ENCODE results near the gene DECR2. TPM values are rescaled to one million over a fixed set of nuclear protein-coding genes. Genes with fewer than 3 reads are reported as not detected.

Gene DECR2
- total and polyA plus RNA-seq, 2 donors (not counting 1 experiment from before 2014, with no cell fraction given), result 12.0 to 12.1 TPM

DNA sequence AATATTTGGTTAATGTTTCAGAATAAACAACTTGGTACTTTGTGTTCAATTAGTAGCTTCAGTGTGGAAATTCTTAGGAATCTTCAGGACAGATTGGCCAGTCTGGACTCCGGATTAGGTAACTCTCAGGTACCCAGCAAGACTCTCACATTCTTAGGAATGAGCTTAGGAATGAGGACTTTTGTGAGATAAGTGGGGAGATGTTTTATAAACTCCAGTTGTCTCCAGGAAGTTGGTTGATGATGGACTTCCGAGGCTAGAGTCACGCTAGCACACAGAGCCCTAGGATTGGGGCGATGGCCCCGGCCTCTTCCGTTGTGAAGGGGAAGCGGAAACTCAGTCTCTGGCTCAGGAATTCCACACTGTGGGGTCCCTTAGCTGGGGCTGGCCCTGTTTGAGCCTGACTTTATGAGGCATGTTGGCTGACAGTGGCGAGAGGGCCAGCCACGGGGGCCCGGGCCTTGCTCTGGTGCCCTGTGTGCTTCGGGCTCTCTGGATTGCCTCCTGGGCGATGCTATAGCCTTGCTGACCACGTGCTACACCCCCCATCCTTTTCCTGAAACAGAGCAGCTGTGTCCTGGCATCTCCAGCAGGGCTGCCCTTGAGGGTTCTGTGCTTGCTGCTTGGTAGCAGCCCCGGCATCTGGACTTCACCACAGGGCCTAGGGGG, 56.2 kb downstream of the DECR2 start:
- no peaks in the 10 kb centered on the region for H3K9me3 ChIP-seq (ENCODE audit: control insufficient read depth, insufficient read depth, low read depth, low read length)
- H4K20me1 ChIP-seq (ENCODE audit: control insufficient read depth, extremely low read depth, insufficient read depth, low read length), result no peaks in the 10 kb centered on the region
- no peak for TF ChIP-seq CTCF (conservative IDR thresholded peaks at IDR 0.05 in 1 of 2, IDR thresholded peaks at IDR 0.05 in 1 of 2; ENCODE audit: low read depth in 1 of 2, low read length in 2 of 2)
- no peak for TF ChIP-seq EZH2 (IDR thresholded peaks at IDR 0.05; ENCODE audit: low read length, missing control alignments)
- no peak overlapping the region for H3K9ac ChIP-seq (ENCODE audit: insufficient read depth, low read length)
- no peaks in the 10 kb centered on the region for H3K79me2 ChIP-seq (ENCODE audit: control insufficient read depth, insufficient read depth, low read length)
- peaks cover 2% of the 10 kb centered on the region for H3K4me1 ChIP-seq (ENCODE audit: control insufficient read depth, extremely low read depth, insufficient read depth, low read length)
- no peak overlapping the region for H3K4me3 ChIP-seq (replicated peaks in 1 of 4; ENCODE audit: control extremely low read depth in 1 of 4, insufficient read depth in 1 of 4, low read depth in 3 of 4, low read length in 4 of 4)
- no peak overlapping the region for H3K27ac ChIP-seq (ENCODE audit: insufficient read depth, low read length)
- no peaks in the 10 kb centered on the region for H3K36me3 ChIP-seq (ENCODE audit: control insufficient read depth, insufficient read depth, low read length)
- DNase-seq (ENCODE audit: low read depth in 2 of 2), result no peak
- no peak overlapping the region for H2AFZ ChIP-seq (ENCODE audit: low read length)
- H3K4me2 ChIP-seq (ENCODE audit: extremely low read depth, insufficient read depth, low read length), result no peak overlapping the region
- H3K27me3 ChIP-seq (ENCODE audit: control insufficient read depth, insufficient read depth, low read length), result no peaks in the 10 kb centered on the region

- no peak for DNase-seq (ENCODE audit: low read depth in 2 of 2)
- no peak overlapping the region for H3K9ac ChIP-seq (ENCODE audit: insufficient read depth, low read length)
- H2AFZ ChIP-seq (ENCODE audit: low read length), result no peak overlapping the region
- no peak overlapping the region for H3K4me2 ChIP-seq (ENCODE audit: extremely low read depth, insufficient read depth, low read length)
- H4K20me1 ChIP-seq (ENCODE audit: control insufficient read depth, extremely low read depth, insufficient read depth, low read length), result no peaks in the 10 kb centered on the region
- TF ChIP-seq EZH2 (IDR thresholded peaks at IDR 0.05; ENCODE audit: low read length, missing control alignments), result no peak
- TF ChIP-seq CTCF (conservative IDR thresholded peaks at IDR 0.05 in 1 of 2, IDR thresholded peaks at IDR 0.05 in 1 of 2; ENCODE audit: low read depth in 1 of 2, low read length in 2 of 2), result no peak
- no peaks in the 10 kb centered on the region for H3K27me3 ChIP-seq (ENCODE audit: control insufficient read depth, insufficient read depth, low read length)
- H3K9me3 ChIP-seq (ENCODE audit: control insufficient read depth, insufficient read depth, low read depth, low read length), result no peaks in the 10 kb centered on the region
- peaks cover 2% of the 10 kb centered on the region for H3K4me1 ChIP-seq (ENCODE audit: control insufficient read depth, extremely low read depth, insufficient read depth, low read length)
- no peaks in the 10 kb centered on the region for H3K36me3 ChIP-seq (ENCODE audit: control insufficient read depth, insufficient read depth, low read length)
- H3K4me3 ChIP-seq (replicated peaks in 1 of 4; ENCODE audit: control extremely low read depth in 1 of 4, insufficient read depth in 1 of 4, low read depth in 3 of 4, low read length in 4 of 4), result no peak overlapping the region
- H3K79me2 ChIP-seq (ENCODE audit: control insufficient read depth, insufficient read depth, low read length), result no peaks in the 10 kb centered on the region
- H3K27ac ChIP-seq (ENCODE audit: insufficient read depth, low read length), result no peak overlapping the region
Measured at GRCh38 chr16:459761-460160, 58.1 kb downstream of the DECR2 start.

DNA sequence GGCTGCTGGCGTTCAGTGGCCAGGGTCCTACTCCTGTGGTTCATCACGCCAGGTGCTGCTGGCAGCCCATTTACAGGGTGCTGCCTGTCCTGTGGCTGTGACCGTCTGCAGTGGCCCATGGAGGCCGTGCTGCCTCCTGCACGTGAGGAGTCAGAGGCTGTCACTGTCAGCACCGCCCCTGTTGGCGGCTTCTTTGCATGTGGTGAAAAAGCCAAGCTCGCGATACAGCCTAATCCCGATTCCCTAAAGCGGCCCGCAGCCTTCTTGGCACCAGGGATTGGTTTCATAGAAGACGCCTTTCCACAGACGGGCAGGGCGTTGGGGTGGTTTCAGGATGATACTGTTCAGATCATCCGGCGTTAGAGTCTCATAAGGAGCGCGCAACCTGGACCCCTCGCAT, 59.1 kb downstream of the DECR2 start:
- Histone ChIP-seq H3K79me2 (ENCODE audit: control insufficient read depth, insufficient read depth, low read length) (no peaks in the 10 kb centered on the region), H3K36me3 (ENCODE audit: control insufficient read depth, insufficient read depth, low read length) (no peaks in the 10 kb centered on the region), H3K4me3 (replicated peaks in 1 of 4; ENCODE audit: control extremely low read depth in 1 of 4, insufficient read depth in 1 of 4, low read depth in 3 of 4, low read length in 4 of 4) (no peak overlapping the region), H2AFZ (ENCODE audit: low read length) (no peak overlapping the region), H3K27ac (ENCODE audit: insufficient read depth, low read length) (no peak overlapping the region), H3K9ac (ENCODE audit: insufficient read depth, low read length) (no peak overlapping the region), H3K4me2 (ENCODE audit: extremely low read depth, insufficient read depth, low read length) (no peak overlapping the region), H3K4me1 (ENCODE audit: control insufficient read depth, extremely low read depth, insufficient read depth, low read length) (peaks cover 2% of the 10 kb centered on the region), H3K27me3 (ENCODE audit: control insufficient read depth, insufficient read depth, low read length) (no peaks in the 10 kb centered on the region), H4K20me1 (ENCODE audit: control insufficient read depth, extremely low read depth, insufficient read depth, low read length) (no peaks in the 10 kb centered on the region), H3K9me3 (ENCODE audit: control insufficient read depth, insufficient read depth, low read depth, low read length) (no peaks in the 10 kb centered on the region)
- DNase-seq (ENCODE audit: low read depth in 2 of 2), result no peak
- no peak for TF ChIP-seq CTCF (conservative IDR thresholded peaks at IDR 0.05 in 1 of 2, IDR thresholded peaks at IDR 0.05 in 1 of 2; ENCODE audit: low read depth in 1 of 2, low read length in 2 of 2)
- TF ChIP-seq EZH2 (IDR thresholded peaks at IDR 0.05; ENCODE audit: low read length, missing control alignments), result no peak

Other genes with a start within 250 kb of the DECR2 start
- not detected in 2 replicates for gene HBZ, start 249.2 kb upstream of the DECR2 start, total RNA-seq
- not detected in 2 replicates for gene HBZ, start 249.2 kb upstream of the DECR2 start, polyA plus RNA-seq
- not detected in 2 replicates for gene HBM, start 235.9 kb upstream of the DECR2 start, total RNA-seq
- gene HBM, start 235.9 kb upstream of the DECR2 start, polyA plus RNA-seq, result not detected in 2 replicates
- gene HBA2, start 229.0 kb upstream of the DECR2 start, total RNA-seq, result not detected in 2 replicates
- gene HBA2, start 229.0 kb upstream of the DECR2 start, polyA plus RNA-seq, result 0.19 TPM in 1 of 2 replicates, not detected in the other
- not detected in 2 replicates for gene HBA1, start 225.2 kb upstream of the DECR2 start, total RNA-seq
- 0.69 and 0.77 TPM in 2 replicates for gene HBA1, start 225.2 kb upstream of the DECR2 start, polyA plus RNA-seq
- not detected in 2 replicates for gene HBQ1, start 221.4 kb upstream of the DECR2 start, total RNA-seq
- not detected in 2 replicates for gene HBQ1, start 221.4 kb upstream of the DECR2 start, polyA plus RNA-seq
- gene LUC7L, start 172.4 kb upstream of the DECR2 start, total RNA-seq, result 32.4 and 38.0 TPM in 2 replicates
- gene LUC7L, start 172.4 kb upstream of the DECR2 start, polyA plus RNA-seq, result 30.9 and 31.1 TPM in 2 replicates
- 67.0 and 68.5 TPM in 2 replicates for gene FAM234A, start 167.1 kb upstream of the DECR2 start, total RNA-seq
- gene FAM234A, start 167.1 kb upstream of the DECR2 start, polyA plus RNA-seq, result 53.7 and 64.8 TPM in 2 replicates
- gene RGS11, start 125.9 kb upstream of the DECR2 start, total RNA-seq, result 3.1 and 6.3 TPM in 2 replicates
- gene RGS11, start 125.9 kb upstream of the DECR2 start, polyA plus RNA-seq, result 1.1 TPM in 2 replicates
- gene ARHGDIG, start 121.3 kb upstream of the DECR2 start, total RNA-seq, result 0.77 and 1.3 TPM in 2 replicates
- gene ARHGDIG, start 121.3 kb upstream of the DECR2 start, polyA plus RNA-seq, result 0.12 and 0.30 TPM in 2 replicates
- 0.33 TPM in 1 of 2 replicates, not detected in the other for gene PDIA2, start 118.7 kb upstream of the DECR2 start, total RNA-seq
- gene PDIA2, start 118.7 kb upstream of the DECR2 start, polyA plus RNA-seq, result 0.06 and 0.18 TPM in 2 replicates
- gene AXIN1, start 49.2 kb upstream of the DECR2 start, total RNA-seq, result 18.2 and 18.7 TPM in 2 replicates
- gene AXIN1, start 49.2 kb upstream of the DECR2 start, polyA plus RNA-seq, result 5.1 and 7.2 TPM in 2 replicates
- gene MRPL28, start 31.3 kb upstream of the DECR2 start, total RNA-seq, result 53.7 and 65.2 TPM in 2 replicates
- 86.5 and 133 TPM in 2 replicates for gene MRPL28, start 31.3 kb upstream of the DECR2 start, polyA plus RNA-seq
- gene PGAP6, start 19.9 kb upstream of the DECR2 start, total RNA-seq, result 48.8 and 82.7 TPM in 2 replicates
- 46.2 and 73.2 TPM in 2 replicates for gene PGAP6, start 19.9 kb upstream of the DECR2 start, polyA plus RNA-seq
- 51.9 and 71.7 TPM in 2 replicates for gene NME4, start 4.7 kb upstream of the DECR2 start, total RNA-seq
- 114 and 121 TPM in 2 replicates for gene NME4, start 4.7 kb upstream of the DECR2 start, polyA plus RNA-seq
- 17.5 and 22.1 TPM in 2 replicates for gene RAB11FIP3, start 23.8 kb downstream of the DECR2 start, total RNA-seq
- gene RAB11FIP3, start 23.8 kb downstream of the DECR2 start, polyA plus RNA-seq, result 7.3 and 11.9 TPM in 2 replicates
- 16.4 and 21.3 TPM in 2 replicates for gene CAPN15, start 125.8 kb downstream of the DECR2 start, total RNA-seq
- 4.1 and 7.8 TPM in 2 replicates for gene CAPN15, start 125.8 kb downstream of the DECR2 start, polyA plus RNA-seq
- gene PRR35, start 158.5 kb downstream of the DECR2 start, total RNA-seq, result not detected in 2 replicates
- gene PRR35, start 158.5 kb downstream of the DECR2 start, polyA plus RNA-seq, result not detected in 2 replicates
- 2.1 and 3.3 TPM in 2 replicates for gene NHLRC4, start 165.1 kb downstream of the DECR2 start, total RNA-seq
- 0.34 and 0.66 TPM in 2 replicates for gene NHLRC4, start 165.1 kb downstream of the DECR2 start, polyA plus RNA-seq
- gene PIGQ, start 168.1 kb downstream of the DECR2 start, total RNA-seq, result 20.5 and 22.3 TPM in 2 replicates
- gene PIGQ, start 168.1 kb downstream of the DECR2 start, polyA plus RNA-seq, result 11.2 and 13.0 TPM in 2 replicates
- gene RAB40C, start 188.2 kb downstream of the DECR2 start, total RNA-seq, result 9.8 and 11.6 TPM in 2 replicates
- 3.2 and 3.7 TPM in 2 replicates for gene RAB40C, start 188.2 kb downstream of the DECR2 start, polyA plus RNA-seq
- gene WFIKKN1, start 229.1 kb downstream of the DECR2 start, total RNA-seq, result under 0.01 and 0.17 TPM in 2 replicates
- not detected in 2 replicates for gene WFIKKN1, start 229.1 kb downstream of the DECR2 start, polyA plus RNA-seq
- 71.7 and 75.2 TPM in 2 replicates for gene METTL26, start 234.4 kb downstream of the DECR2 start, total RNA-seq
- 39.2 and 49.7 TPM in 2 replicates for gene METTL26, start 234.4 kb downstream of the DECR2 start, polyA plus RNA-seq
- 18.0 and 21.8 TPM in 2 replicates for gene MCRIP2, start 239.9 kb downstream of the DECR2 start, total RNA-seq
- 2.8 and 3.4 TPM in 2 replicates for gene MCRIP2, start 239.9 kb downstream of the DECR2 start, polyA plus RNA-seq
- 4.6 and 4.8 TPM in 2 replicates for gene WDR90, start 247.5 kb downstream of the DECR2 start, total RNA-seq
- gene WDR90, start 247.5 kb downstream of the DECR2 start, polyA plus RNA-seq, result 2.9 and 4.4 TPM in 2 replicates